Activated T-helper 9 cell treated with anti-CD3 and anti-CD28 coated beads, Interleukin-2, amount 50 U/mL, for 16 hours (primary cell): ENCODE measurements around the gene ITPR3.

ENCODE experiments used
- DNase-seq: peaks from one replicate; pipeline ENCODE4 v3.0.0-alpha.2; 2020; ENCODE audit warnings: low read depth

The ITPR3 gene

DNA sequence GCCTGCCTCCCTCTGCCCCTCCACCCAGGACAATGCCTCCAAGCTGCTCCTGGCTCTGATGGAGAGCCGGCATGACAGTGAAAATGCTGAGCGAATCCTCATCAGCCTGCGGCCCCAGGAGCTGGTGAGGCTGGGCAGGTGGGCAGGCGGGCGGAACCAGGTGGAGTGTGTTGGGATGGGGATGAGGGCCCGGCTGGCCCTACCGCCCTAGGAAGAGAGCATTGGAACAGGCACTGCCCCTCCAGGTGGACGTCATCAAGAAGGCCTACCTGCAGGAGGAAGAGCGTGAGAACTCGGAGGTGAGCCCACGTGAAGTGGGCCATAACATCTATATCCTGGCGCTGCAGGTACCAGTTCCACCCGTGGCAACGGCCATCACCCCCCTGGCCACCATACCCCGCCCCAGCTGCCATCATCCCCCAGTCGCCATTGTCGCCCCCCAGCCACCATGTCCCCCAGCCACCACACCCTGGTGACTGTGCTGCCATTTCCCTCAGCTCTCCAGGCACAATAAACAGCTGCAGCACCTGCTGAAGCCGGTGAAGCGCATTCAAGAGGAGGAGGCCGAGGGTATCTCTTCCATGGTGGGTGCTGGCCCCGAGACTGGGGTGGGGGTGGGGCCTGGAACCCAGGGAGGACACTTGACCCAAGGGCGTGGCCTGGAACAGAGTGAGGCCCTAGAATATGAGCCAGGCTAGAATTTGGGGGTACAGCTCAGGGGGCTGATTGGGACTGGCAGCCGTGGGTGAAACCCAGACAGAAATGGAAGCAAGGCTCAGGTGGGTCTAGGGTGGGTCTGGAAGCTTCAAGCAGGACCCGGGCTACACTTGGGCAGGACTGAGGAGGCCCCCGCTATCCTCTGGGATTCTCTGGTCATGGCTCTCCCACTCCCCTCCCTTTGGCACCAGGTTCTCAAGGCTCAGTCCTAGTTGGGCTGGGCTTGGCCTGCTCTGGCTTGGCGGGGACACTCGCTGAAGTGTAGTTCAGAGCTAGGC, 66.2 kb downstream of the ITPR3 start:
- no peak for DNase-seq

- DNase-seq = no peak
Observed at GRCh38 chr6:33688006-33688405, 66.9 kb downstream of the ITPR3 start.

GRCh38 chr6:33688451-33689147, 67.5 kb downstream of the ITPR3 start:
- no peak for DNase-seq

DNA sequence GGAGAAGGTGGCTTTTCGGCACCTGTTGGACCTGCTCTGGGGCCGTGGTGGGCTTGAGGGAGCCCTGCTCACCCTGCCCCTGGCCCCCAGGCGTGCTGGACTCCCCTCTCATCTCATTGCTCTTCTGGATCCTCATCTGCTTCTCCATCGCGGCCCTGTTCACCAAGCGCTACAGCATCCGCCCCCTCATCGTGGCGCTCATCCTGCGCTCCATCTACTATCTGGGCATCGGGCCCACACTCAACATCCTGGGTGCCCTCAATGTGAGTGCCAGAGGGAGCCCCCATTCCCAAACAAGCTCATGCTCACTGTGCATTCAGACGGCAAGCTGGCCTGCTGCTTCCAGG, 68.0 kb downstream of the ITPR3 start:
- DNase-seq = no peak

DNA sequence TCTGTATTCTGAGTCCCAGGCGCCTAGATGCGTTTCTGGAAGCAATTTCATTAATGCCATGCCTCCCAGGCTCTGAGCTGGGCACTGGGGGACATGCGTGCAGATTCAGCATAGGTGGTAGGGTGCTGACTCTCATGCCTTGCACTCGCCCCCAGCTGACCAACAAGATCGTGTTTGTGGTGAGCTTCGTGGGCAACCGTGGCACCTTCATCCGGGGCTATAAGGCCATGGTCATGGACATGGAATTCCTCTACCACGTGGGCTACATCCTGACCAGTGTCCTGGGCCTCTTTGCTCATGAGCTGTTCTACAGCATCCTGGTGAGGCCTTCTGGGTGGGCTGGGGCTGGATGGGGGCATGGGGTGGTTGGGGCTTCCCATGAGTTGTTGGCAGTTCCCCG, 68.8 kb downstream of the ITPR3 start:
- DNase-seq = no peak

DNA sequence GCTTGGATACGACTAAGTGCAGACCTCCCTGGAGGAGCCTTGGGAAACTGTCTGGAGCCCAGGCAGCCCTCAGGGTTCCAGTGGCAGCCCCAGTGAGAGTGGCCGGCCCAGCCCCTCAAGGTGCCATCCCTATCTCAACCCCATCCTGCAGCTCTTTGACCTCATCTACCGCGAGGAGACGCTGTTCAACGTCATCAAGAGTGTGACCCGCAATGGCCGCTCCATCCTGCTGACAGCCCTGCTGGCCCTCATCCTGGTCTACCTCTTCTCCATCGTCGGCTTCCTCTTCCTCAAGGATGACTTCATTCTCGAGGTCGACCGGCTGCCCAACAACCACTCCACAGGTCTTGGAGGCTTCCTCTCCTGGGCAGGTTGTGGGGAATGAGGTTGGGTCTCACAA, 69.6 kb downstream of the ITPR3 start:
- DNase-seq = no peak

DNA sequence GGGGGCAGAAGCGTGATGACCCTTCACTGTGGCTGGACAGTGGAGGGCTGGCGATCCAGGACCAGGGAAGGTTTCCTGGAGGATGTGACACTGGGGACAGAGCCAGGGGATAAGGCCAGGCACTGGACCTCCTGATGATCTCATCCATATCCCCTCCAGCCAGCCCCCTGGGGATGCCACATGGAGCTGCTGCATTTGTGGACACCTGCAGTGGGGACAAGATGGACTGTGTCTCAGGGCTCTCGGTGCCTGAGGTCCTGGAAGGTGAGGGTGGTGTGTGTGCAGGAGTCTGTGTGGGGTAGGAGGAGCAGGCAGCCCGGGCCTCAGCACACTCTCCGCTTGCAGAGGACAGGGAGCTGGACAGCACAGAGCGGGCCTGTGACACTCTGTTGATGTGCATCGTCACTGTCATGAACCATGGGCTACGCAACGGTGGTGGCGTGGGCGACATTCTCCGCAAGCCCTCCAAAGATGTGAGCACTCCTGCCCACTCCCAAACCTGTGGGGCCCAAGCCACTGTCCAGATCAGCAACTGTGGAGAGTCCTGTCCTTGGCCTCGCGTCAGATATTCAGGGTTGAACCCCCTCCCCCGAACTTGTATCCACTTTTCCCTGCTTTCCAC, 70.4 kb downstream of the ITPR3 start:
- no peak for DNase-seq

DNA sequence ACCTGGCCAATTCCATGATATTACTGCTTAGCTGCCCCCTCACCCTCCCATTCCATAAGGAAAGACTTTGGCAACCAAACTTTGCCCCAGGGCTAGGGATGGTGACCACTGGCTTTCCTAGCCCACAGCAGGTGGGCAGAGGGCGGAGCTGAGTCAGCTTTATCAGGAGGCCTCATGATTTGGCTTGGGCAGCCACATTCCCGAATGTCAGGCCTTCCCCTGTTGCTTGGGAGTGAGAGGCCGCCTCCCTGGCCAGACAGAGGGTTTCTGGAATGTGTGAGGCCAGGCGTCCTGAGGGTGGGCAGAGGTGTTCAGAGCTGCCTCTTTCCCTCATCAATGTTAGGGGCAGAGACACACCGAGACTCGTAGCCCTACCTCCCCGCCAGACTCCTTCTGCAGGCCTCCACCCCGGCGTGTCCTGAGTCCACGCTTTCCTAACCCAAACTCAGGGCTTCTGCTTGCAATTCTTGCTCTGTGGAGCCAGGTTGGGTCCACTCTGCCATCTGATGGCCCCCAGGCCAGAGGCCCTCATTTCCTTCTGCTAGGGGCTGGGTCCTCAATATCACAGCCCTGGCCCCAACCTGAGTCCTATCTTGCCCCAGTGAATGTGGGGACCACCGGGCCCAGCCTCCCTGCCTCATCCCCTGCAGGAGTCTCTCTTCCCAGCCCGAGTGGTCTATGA, 71.1 kb downstream of the ITPR3 start:
- no peak for DNase-seq

GRCh38 chr6:33692760-33693158, 71.6 kb downstream of the ITPR3 start:
- peak; percentile 40 for DNase-seq

- DNase-seq = no peak
Observed at GRCh38 chr6:33693186-33694105, 72.3 kb downstream of the ITPR3 start.

DNA sequence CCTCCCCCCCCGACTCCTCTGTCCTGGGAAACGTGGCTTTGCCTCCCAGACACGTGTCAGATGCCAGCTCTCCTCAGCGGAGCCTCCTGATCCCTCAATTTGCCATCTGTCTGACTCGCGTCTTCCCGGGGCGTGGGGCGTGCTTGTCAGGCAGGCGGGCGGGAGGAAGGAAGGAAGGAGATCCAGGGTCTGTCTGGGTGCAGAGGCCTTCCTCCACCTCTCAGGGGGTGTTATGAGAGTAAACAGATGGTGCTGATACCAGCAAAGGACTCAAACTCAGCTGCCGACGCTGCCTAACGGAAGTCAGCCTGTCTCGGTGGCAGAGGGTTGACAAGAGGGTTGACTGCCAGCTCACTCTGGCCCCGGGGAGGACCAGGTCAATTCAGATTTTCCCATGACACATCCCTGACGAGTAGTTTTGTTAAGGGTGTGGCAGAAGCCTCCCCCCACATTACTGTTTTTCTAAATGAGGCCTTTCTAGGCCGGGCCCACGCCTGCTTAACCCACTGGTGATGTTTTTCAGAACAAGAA, 73.3 kb downstream of the ITPR3 start:
- peak; percentile 62 for DNase-seq

GRCh38 chr6:33694977-33695376, 73.9 kb downstream of the ITPR3 start:
- no peak for DNase-seq

- DNase-seq = no peak
Observed at GRCh38 chr6:33695451-33695887, 74.3 kb downstream of the ITPR3 start.

- no peak for DNase-seq
Observed at GRCh38 chr6:33696076-33696475, 75.0 kb downstream of the ITPR3 start.

DNA sequence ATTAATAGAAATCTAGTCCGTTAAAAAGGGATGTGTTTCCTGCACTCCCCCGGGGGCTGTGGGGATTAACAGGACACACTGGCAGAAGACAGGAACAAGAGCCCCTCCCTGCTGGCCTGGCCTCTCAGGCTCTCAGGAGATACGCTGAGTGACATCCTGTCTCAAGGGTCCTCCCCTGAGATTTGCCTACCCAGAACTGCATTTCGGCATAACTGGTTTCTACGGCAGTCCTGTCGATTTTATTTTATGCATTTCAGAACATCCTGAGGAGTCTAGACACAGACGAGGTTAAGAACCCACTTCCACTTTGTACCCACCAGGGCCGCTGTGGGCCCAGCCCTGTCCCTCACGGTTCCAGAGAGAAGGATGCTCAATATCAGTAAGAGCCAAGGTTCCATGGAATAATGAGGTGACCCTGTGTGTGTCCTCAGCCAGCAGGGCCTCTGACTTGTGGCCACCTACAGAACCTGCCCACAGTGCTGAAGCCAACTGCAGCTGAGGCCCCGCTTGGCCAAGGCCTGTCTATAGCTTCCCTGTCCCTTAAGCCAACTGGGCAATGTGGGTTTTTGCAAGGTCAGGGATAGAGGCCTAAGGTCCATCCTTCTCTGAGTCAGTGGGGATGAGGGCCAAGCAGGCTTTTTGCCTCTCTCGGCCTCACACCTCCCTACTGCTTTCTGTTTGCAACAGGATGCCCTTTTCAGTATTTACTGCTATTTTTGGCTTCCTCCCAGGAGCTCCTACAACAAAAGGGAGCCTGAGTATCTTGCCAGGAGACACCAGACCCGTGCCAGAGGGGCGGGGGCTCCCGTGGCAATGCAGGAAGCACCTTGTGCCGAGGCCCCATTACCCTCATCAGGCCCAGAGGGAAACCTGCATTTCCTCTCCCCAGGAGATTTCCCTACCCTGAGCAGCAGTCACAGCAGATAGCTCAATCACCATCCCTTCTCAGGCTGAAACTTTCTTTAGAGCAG, 75.7 kb downstream of the ITPR3 start:
- DNase-seq = no peak

DNA sequence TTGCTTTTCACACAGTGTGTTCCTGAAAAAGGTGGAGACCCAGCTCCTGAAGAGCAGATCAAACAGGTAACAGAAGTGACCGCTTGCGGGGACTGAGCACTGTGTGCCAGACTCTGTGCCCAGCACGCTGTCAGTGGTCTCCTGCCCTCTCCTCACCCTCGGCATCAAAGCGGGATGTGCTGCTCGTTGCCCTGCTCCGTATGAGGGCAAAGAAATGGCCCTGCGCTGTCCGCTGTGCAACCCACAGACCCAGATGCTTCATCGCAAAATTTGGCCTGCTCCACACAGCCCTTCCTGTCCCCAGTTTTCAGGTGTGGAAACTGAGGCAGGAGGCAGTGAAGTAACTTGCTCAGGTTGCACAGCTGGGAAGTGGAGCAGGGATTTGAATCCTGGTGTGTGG, 76.7 kb downstream of the ITPR3 start:
- no peak for DNase-seq

DNA sequence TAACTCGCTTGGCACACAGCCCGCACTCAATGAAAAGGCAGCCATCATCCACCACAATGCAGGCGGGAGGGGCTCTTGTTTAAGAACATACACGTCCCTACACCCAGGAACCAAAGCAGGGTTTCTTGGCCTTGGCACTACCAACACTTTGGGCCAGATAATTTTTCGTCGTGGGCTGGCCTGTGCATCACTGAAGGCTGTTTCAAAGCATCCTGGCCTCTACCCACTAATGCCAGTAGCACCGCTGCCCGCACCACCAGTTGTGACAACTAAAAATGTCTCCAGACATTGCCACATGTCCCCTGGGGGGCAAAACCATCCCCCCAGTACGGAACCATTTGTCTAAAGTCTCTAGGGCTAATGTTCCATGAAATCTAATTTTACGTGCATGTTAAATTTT, 77.4 kb downstream of the ITPR3 start:
- DNase-seq = no peak

DNA sequence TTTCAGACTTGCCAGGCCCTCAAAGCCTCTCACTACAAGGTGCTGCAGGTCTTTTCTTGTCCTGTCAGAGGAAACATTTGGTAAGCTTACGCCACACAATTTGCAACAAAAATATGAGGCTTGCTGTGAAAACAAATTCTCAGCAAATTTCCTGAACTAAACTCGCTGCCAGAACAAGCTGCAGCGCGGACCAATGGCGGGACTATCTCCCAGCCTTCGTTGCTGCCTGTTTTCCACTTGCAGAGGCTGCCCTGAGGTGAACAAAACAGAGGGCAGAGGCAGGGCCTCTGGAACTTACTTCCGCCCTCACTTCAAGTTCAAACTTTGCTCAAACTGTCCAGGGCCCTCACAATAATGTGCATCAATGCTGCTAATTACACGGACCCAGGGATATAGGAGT, 78.0 kb downstream of the ITPR3 start:
- DNase-seq = no peak

GRCh38 chr6:33699739-33700138, 78.6 kb downstream of the ITPR3 start:
- no peak for DNase-seq
